Measurements from ENCODE around the gene FFAR3. TPM values are rescaled to one million over a fixed set of nuclear protein-coding genes. Genes with fewer than 3 reads are reported as not detected.

Gene FFAR3
- total and polyA plus RNA-seq, 4 experiments from 2014 or later: not detected

- DNase-seq: peak in 1 of 5 donors; percentile 5
- Histone ChIP-seq H3K27ac (ENCODE audit: low read depth, low read length) (no peak overlapping the region), H3K27me3 (ENCODE audit: insufficient read depth, low read length) (no peaks in the 10 kb centered on the region), H3K4me1 (ENCODE audit: insufficient read depth, low read length) (peaks cover 2% of the 10 kb centered on the region), H3K9me3 (ENCODE audit: control insufficient read depth in 1 of 2, low read length in 2 of 2) (no peaks in the 10 kb centered on the region), H3K4me3 (ENCODE audit: low read length in 2 of 2) (no peak overlapping the region), H3K36me3 (ENCODE audit: insufficient read depth, low read length) (no peaks in the 10 kb centered on the region)
- ChIA-PET CTCF (ENCODE audit: partially characterized antibody) (no interaction called here), POLR2A (ENCODE audit: partially characterized antibody) (no interaction called here)
- no peaks in the 10 kb centered on the region for H3K36me3 Mint-ChIP-seq
- no peaks in the 10 kb centered on the region for H3K27me3 Mint-ChIP-seq
- intact Hi-C loops (cut with micrococcal nuclease): no loop called here
- H3K4me3 Mint-ChIP-seq: no peak overlapping the region
- H3K27ac Mint-ChIP-seq: no peak overlapping the region
- H3K9me3 Mint-ChIP-seq: no peaks in the 10 kb centered on the region
- peaks cover 0 to 6% (median 1%) of the 10 kb centered on the region in 4 donors for H3K4me1 Mint-ChIP-seq
Observed at GRCh38 chr19:35313587-35313986, 44.7 kb upstream of the FFAR3 start.

- CTCF ChIA-PET (ENCODE audit: partially characterized antibody): no interaction called here
Observed at GRCh38 chr19:35314031-35314430, 44.2 kb upstream of the FFAR3 start.

GRCh38 chr19:35314858-35315470 is 43.3 kb upstream of the FFAR3 start:
- peak in 1 of 5 donors; percentile 3 for DNase-seq
- no peak overlapping the region for H3K27ac ChIP-seq (ENCODE audit: low read depth, low read length)
- H3K4me1 ChIP-seq (ENCODE audit: insufficient read depth, low read length): peaks cover 6% of the 10 kb centered on the region
- H3K9me3 ChIP-seq (ENCODE audit: control insufficient read depth in 1 of 2, low read length in 2 of 2): no peaks in the 10 kb centered on the region
- CTCF ChIA-PET (ENCODE audit: partially characterized antibody): no interaction called here
- no peaks in the 10 kb centered on the region for H3K36me3 ChIP-seq (ENCODE audit: insufficient read depth, low read length)
- intact Hi-C loops (cut with micrococcal nuclease): no loop called here
- H3K27me3 ChIP-seq (ENCODE audit: insufficient read depth, low read length): no peaks in the 10 kb centered on the region
- H3K36me3 Mint-ChIP-seq: no peaks in the 10 kb centered on the region
- H3K27me3 Mint-ChIP-seq: peaks cover 0 to 2% of the 10 kb centered on the region in 2 donors
- no peak overlapping the region for H3K27ac Mint-ChIP-seq
- no peak overlapping the region for H3K4me3 Mint-ChIP-seq
- H3K4me3 ChIP-seq (ENCODE audit: low read length in 2 of 2): no peak overlapping the region
- POLR2A ChIA-PET (ENCODE audit: partially characterized antibody): no interaction called here
- H3K4me1 Mint-ChIP-seq: peaks cover 0 to 12% (median 6%) of the 10 kb centered on the region in 4 donors
- H3K9me3 Mint-ChIP-seq: no peaks in the 10 kb centered on the region

More at GRCh38 chr19:35314031-35314430, 44.2 kb upstream of the FFAR3 start:
- H3K36me3 ChIP-seq (ENCODE audit: insufficient read depth, low read length): no peaks in the 10 kb centered on the region
- Mint-ChIP-seq H3K27me3 (peaks cover 0 to 2% of the 10 kb centered on the region in 2 donors), H3K4me3 (no peak overlapping the region), H3K9me3 (no peaks in the 10 kb centered on the region), H3K27ac (no peak overlapping the region), H3K36me3 (no peaks in the 10 kb centered on the region), H3K4me1 (peaks cover 0 to 11% (median 6%) of the 10 kb centered on the region in 4 donors)
- POLR2A ChIA-PET (ENCODE audit: partially characterized antibody): no interaction called here
- no peak for DNase-seq
- intact Hi-C loops (cut with micrococcal nuclease): no loop called here
- no peak overlapping the region for H3K4me3 ChIP-seq (ENCODE audit: low read length in 2 of 2)
- peaks cover 6% of the 10 kb centered on the region for H3K4me1 ChIP-seq (ENCODE audit: insufficient read depth, low read length)
- H3K9me3 ChIP-seq (ENCODE audit: control insufficient read depth in 1 of 2, low read length in 2 of 2): no peaks in the 10 kb centered on the region
- H3K27ac ChIP-seq (ENCODE audit: low read depth, low read length): no peak overlapping the region
- H3K27me3 ChIP-seq (ENCODE audit: insufficient read depth, low read length): no peaks in the 10 kb centered on the region

GRCh38 chr19:35315883-35316282 is 42.4 kb upstream of the FFAR3 start:
- ChIA-PET CTCF (ENCODE audit: partially characterized antibody) (no interaction called here), POLR2A (ENCODE audit: partially characterized antibody) (no interaction called here)
- H3K9me3 ChIP-seq (ENCODE audit: control insufficient read depth in 1 of 2, low read length in 2 of 2): no peaks in the 10 kb centered on the region
- no peaks in the 10 kb centered on the region for H3K36me3 Mint-ChIP-seq
- H3K4me1 Mint-ChIP-seq: peaks cover 0 to 12% (median 6%) of the 10 kb centered on the region in 4 donors
- H3K4me3 ChIP-seq (ENCODE audit: low read length in 2 of 2): no peak overlapping the region
- intact Hi-C loops (cut with micrococcal nuclease): no loop called here
- no peak overlapping the region for H3K27ac ChIP-seq (ENCODE audit: low read depth, low read length)
- no peaks in the 10 kb centered on the region for H3K9me3 Mint-ChIP-seq
- H3K4me1 ChIP-seq (ENCODE audit: insufficient read depth, low read length): peaks cover 6% of the 10 kb centered on the region
- H3K4me3 Mint-ChIP-seq: no peak overlapping the region
- no peaks in the 10 kb centered on the region for H3K27me3 ChIP-seq (ENCODE audit: insufficient read depth, low read length)
- no peak for DNase-seq
- no peak overlapping the region for H3K27ac Mint-ChIP-seq
- no peaks in the 10 kb centered on the region for H3K36me3 ChIP-seq (ENCODE audit: insufficient read depth, low read length)
- peaks cover 0 to 2% of the 10 kb centered on the region in 2 donors for H3K27me3 Mint-ChIP-seq

GRCh38 chr19:35316560-35316959 is 41.7 kb upstream of the FFAR3 start:
- Mint-ChIP-seq H3K36me3 (no peaks in the 10 kb centered on the region), H3K27ac (no peak overlapping the region), H3K4me1 (peaks cover 0 to 12% (median 6%) of the 10 kb centered on the region in 4 donors), H3K4me3 (peak overlapping the region in 1 of 8 donors; percentile 35), H3K9me3 (peaks cover 0 to 2% (median 0%) of the 10 kb centered on the region in 8 donors), H3K27me3 (peaks cover 0 to 2% of the 10 kb centered on the region in 2 donors)
- Histone ChIP-seq H3K9me3 (ENCODE audit: control insufficient read depth in 1 of 2, low read length in 2 of 2) (no peaks in the 10 kb centered on the region), H3K27me3 (ENCODE audit: insufficient read depth, low read length) (no peaks in the 10 kb centered on the region), H3K36me3 (ENCODE audit: insufficient read depth, low read length) (no peaks in the 10 kb centered on the region), H3K4me3 (ENCODE audit: low read length in 2 of 2) (no peak overlapping the region), H3K4me1 (ENCODE audit: insufficient read depth, low read length) (peaks cover 6% of the 10 kb centered on the region), H3K27ac (ENCODE audit: low read depth, low read length) (no peak overlapping the region)
- intact Hi-C loops (cut with micrococcal nuclease): no loop called here
- POLR2A ChIA-PET (ENCODE audit: partially characterized antibody): no interaction called here
- no peak for DNase-seq
- CTCF ChIA-PET (ENCODE audit: partially characterized antibody): no interaction called here

- Histone ChIP-seq H3K4me3 (ENCODE audit: low read length in 2 of 2) (no peak overlapping the region), H3K36me3 (ENCODE audit: insufficient read depth, low read length) (no peaks in the 10 kb centered on the region), H3K27ac (ENCODE audit: low read depth, low read length) (no peak overlapping the region), H3K27me3 (ENCODE audit: insufficient read depth, low read length) (no peaks in the 10 kb centered on the region), H3K9me3 (ENCODE audit: control insufficient read depth in 1 of 2, low read length in 2 of 2) (no peaks in the 10 kb centered on the region), H3K4me1 (ENCODE audit: insufficient read depth, low read length) (peaks cover 6% of the 10 kb centered on the region)
- Mint-ChIP-seq H3K4me3 (no peak overlapping the region), H3K27me3 (peaks cover 0 to 2% of the 10 kb centered on the region in 2 donors), H3K4me1 (peaks cover 0 to 12% (median 6%) of the 10 kb centered on the region in 4 donors), H3K9me3 (peaks cover 0 to 9% (median 0%) of the 10 kb centered on the region in 8 donors), H3K36me3 (no peaks in the 10 kb centered on the region), H3K27ac (no peak overlapping the region)
- intact Hi-C loops (cut with micrococcal nuclease): no loop called here
- ChIA-PET POLR2A (ENCODE audit: partially characterized antibody) (no interaction called here), CTCF (ENCODE audit: partially characterized antibody) (no interaction called here)
- no peak for DNase-seq
Observed at GRCh38 chr19:35317464-35318043, 40.7 kb upstream of the FFAR3 start.

- POLR2A ChIA-PET (ENCODE audit: partially characterized antibody): no interaction called here
- Mint-ChIP-seq H3K4me1 (peaks cover 0 to 12% (median 6%) of the 10 kb centered on the region in 4 donors), H3K4me3 (no peak overlapping the region), H3K27ac (peak overlapping the region in 1 of 7 donors; percentile 32), H3K27me3 (peaks cover 0 to 2% of the 10 kb centered on the region in 2 donors), H3K9me3 (peaks cover 0 to 9% (median 0%) of the 10 kb centered on the region in 8 donors), H3K36me3 (no peaks in the 10 kb centered on the region)
- H3K4me1 ChIP-seq (ENCODE audit: insufficient read depth, low read length): peaks cover 6% of the 10 kb centered on the region
- intact Hi-C loops (cut with micrococcal nuclease): no loop called here
- DNase-seq: no peak
- no peak overlapping the region for H3K4me3 ChIP-seq (ENCODE audit: low read length in 2 of 2)
- H3K36me3 ChIP-seq (ENCODE audit: insufficient read depth, low read length): no peaks in the 10 kb centered on the region
- H3K9me3 ChIP-seq (ENCODE audit: control insufficient read depth in 1 of 2, low read length in 2 of 2): no peaks in the 10 kb centered on the region
- no peaks in the 10 kb centered on the region for H3K27me3 ChIP-seq (ENCODE audit: insufficient read depth, low read length)
- H3K27ac ChIP-seq (ENCODE audit: low read depth, low read length): no peak overlapping the region
- CTCF ChIA-PET (ENCODE audit: partially characterized antibody): no interaction called here
Observed at GRCh38 chr19:35318679-35319448, 39.4 kb upstream of the FFAR3 start.
